HG02981 (cell line): Measurements from ENCODE around the gene DAGLA.

Experiments used
- ATAC-seq: cut with Tn5 transposase; IDR thresholded peaks from one replicate; pipeline ENCODE4 v1.9.1; 2021; ENCODE audit warnings: mild to moderate bottlenecking, moderate library complexity; ENCODE audit not compliant: unreplicated experiment

The DAGLA gene

DNA sequence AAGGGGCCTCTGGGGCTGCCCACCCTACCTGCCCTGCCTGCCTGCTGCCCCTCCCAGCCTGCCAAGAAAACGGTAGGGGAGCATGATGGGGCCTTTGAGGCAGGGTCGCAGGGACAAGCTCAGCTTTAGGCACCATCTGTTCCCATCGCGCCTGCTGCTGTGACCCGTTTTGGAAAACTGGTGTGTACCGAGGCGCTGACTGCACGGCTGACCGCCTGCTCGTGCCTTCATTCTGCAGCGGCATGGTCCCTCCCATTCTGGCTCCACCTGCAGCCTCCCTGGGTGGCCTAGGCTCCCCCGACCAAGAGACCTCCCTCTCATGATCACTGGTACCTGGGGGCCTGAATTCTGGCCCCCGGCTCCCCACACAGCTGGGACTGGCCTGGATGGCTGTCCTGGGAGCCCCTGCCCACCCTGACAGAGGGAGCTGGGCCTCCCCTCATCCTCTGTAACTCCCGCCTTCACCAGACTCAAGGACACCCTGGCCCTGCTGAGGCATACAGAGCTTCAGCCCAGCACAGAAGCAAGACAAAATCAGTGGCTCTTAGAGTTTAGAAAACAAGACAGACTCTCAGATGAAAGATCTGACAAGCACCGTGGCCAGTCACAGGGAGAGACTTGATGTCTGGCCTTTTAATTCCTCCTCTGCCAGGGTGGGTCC is 65.7 kb downstream of the DAGLA start:
- ATAC-seq, result no peak

DNA sequence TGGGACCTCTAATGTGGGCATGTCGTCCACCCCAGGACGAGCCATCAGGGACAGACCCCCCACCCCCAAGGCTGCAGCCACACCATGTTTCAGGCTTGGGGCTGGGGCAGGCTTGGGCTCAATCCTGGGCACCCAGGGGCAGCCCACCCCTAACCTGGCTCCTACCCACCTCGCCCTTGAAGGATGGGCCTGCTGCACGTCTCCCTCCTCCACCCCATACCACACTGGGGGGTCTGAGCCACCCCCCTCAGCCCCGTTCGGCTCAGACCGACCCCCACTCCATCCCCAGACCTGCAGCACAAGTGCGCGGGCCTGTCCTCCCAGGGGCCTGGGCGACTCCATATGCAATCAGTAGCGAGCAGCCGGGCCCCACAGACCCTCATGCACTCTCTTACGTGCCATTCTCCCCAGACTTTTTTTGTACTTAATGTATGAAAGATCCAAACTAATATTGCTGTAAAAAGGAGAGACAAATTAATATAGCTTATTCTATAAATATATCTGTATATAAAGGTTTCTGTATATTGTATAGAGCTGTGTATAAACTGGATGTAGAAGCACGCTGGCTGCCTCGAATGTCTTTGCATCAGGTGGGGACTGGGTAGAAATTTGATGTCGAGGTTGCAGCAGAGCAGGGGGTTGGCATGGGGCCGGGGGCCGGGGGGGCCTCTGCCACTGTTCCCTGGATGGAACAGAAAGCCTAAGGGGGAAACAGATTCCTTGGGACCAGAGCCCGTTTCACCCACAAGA is 66.4 kb downstream of the DAGLA start:
- no peak for ATAC-seq

DNA sequence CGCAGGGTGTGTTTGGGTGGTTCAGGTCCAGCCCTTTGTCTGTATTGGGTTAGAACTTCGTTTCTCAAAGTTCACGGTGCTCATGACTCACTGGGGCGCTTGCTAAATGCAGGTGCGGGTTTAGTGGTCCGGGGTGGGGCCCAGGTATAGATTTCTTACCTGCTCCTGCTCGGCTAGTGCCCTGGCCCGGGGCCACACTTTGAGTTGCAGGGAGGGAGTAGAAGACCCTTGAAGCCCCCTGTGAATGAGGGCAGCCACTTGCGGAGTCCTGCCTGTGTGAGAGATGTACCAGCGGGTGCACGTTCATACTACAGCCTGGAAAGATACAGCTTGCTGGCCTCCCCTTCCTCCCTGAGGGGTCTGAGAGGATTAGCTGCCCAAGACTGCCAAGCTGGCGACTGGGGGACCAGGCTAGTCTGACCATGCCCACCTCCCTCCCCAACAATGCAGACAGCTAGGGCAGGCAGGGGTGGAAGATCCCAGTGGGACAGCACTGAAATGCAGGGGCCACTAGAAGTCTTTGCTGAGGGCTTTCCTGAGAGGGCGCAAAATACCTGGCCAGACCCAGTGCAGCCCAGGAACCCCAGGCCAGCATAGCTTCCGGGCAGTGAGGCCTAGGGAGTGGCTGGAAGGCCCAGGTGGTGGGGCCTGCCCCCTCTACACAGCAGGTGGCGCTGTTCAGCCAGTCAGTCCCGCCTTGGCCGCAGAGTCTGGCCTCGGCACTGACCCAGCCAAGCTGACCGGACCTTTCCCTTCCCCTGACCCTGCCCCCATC is 67.2 kb downstream of the DAGLA start:
- ATAC-seq, result peak; percentile 48

DNA sequence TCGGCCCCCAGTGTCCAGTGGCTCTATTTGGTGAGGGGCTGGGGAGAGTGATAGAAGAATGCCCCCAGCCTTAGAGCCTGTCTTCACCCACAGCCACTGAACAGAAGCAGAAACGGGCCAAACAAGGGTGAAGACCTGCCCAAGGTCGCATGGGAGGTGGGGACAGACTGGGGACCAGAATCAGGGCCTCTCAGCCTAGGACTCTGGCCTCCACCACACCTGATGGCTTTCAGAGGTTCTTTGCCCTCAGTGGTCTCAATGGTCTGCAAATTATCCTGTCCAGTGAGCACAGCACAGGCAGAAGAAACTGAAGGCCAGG is 67.7 kb downstream of the DAGLA start:
- no peak for ATAC-seq

DNA sequence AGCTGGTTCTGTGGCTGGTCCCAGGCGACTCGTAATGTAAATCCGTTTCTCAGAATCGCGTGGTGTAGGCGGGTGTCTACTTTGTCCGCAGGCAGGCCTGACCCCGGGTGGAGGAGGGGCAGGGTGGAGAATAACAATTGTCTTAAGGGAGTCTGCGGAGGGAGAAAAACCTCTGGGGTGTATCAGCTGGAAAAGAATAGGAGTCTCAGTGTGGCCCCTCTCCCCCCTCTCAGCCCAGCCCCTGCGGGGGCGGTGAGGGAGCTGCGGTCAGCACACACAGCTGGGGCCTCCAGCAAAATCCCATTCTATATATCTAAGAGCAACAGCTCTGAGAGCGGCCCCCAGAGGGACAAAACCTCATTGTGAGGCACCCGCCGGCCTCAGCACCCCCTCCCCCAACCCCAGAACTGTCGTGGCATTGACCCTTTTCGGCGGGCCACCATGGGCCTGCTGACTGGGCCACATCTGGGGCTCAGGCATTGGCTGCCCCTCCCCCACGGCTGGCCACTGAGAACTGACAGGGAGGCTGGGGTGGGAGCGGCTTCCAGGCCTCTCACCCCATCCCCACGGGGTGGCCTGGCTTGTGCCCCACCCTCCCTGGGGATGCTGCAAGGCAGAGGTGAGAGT is 69.5 kb downstream of the DAGLA start:
- ATAC-seq, result no peak

DNA sequence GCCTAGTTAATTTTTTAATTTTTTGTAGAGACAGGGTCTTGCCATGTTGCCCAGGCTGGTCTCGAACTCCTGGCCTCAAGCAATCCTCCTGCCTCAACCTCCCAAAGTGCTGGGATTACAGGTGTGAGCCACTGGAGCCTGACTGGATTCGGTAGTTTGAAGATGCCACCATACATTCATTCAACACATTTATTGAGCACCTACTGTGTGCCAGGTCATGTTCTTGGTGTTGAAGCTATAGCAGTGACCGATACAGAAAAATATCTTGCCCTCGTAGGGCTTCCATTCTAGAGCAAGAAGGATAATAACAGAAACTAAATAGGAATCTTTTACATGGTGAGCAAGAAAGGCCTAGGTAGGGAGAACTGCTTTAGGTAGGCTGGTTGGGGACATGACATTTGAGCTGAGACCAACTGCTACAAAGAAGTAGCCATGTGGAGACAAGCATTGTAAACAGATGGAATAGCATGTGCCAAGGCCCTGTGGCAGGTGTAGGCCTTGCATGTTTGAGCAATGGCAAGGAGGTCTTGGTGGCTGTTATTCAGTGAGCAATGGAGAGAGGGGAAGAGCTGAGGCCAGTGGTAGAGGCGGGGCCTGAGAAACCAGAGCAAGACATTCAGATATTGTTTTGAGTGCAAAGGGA is 70.6 kb downstream of the DAGLA start:
- ATAC-seq, result no peak

DNA sequence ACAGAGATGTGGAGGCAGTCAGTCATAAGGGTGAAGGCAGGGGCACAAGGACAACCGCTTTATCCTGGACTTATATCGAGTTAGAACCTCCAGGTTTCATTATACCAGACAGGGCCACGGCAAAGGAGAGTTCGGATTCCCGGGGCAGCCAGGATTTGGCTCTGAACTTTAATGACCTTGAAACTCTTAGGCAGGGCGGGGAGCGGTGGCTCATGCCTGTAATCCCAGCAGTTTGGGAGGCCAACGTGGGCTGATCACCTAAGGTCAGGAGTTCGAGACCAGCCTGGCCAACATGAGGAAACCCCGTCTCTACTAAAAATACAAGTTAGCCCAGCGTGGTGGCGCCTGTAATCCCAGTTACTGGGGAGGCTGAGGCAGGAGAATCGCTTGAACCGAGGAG is 71.2 kb downstream of the DAGLA start:
- ATAC-seq, result no peak

DNA sequence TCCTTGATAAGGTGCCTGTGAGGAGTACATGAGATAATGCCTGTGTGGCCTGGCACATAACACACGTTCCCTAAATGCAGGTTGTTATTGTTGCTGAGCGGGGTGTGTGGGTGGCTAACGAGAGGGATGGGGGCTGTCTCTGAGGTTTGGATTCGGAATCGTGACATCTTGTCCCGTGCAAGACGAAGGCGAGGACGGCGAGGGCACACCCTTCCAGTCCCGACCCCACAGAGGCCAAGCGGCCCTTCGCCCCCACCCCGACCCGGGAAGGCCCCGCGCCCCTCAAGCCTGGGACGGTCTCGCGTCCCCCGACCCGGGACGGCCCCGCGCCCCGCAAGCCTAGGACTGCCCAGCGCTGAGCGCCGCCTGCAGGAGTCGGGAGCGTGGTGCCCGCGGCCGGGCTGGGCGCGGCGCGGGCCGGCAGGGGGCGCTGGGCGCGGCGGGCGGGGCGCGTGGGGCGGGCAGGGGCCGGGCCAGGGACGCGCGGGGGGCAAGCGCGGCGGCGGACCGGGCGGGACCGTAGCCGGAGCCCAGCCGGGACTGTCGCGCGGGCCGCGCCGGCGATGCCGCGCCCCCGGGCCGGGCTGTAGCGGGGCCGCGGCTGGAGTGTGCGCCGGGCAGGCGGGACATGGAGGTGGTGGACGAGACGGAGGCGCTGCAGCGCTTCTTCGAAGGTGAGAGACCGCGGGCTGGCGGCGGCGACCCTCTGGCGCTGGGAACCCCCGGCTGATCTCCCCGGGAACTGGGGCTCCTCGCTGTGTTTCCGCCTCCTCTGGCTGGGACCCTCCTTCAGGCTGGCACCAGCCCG is 72.1 kb downstream of the DAGLA start, which contains the start of gene MYRF:
TSS of gene MYRF (plus strand) at position 520 of the 808 bp plus-strand sequence. CDS start at position 629, 109 bp downstream.
- no peak for ATAC-seq

DNA sequence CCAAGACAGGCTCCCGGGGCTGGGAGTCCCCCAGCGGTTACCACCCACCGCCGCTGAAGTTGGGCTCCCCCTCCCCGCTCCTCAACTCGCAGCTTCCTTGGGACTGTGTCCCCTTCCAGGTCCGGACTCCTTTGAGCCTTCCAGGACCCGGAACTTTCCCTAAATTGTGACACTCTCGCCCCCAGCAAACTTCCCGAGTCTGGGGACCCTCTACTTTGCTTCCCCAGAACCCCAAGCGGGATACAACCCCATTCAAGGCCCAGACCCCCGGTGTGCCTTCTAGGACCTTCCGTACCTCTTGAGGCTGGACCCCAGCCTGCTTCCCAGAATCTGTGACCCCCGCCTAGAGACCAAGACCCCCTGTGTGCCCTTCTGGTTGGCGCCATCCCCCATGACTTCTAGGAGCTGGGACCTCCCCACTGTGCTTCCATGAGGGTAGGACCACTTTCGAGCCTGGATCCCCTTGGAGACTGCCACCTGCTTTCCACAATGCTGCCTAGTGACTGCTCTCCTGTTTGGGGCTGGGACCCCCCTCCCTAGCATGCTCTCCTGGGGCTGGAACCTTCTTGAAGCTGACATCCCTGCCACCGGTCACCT is 72.8 kb downstream of the DAGLA start:
- no peak for ATAC-seq

DNA sequence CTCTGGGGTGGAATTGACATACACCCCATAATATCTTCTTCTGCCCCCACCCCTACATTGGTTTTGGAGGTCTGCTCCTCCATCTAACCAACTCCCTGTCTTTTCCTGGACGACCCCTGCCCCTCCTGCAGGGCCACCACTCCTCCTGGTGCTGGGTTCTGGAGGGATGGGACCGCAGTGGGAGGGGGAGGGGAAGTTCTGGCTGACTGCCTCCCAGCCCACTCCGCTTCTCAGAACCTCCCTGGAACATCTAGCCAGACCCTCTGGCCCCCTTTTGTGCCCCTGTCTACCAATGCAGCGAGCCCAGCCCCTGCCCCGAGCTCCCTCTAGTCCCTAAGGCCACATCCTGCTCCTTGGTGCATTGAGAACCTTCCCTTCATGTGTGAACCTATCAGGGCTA is 73.5 kb downstream of the DAGLA start:
- no peak for ATAC-seq

DNA sequence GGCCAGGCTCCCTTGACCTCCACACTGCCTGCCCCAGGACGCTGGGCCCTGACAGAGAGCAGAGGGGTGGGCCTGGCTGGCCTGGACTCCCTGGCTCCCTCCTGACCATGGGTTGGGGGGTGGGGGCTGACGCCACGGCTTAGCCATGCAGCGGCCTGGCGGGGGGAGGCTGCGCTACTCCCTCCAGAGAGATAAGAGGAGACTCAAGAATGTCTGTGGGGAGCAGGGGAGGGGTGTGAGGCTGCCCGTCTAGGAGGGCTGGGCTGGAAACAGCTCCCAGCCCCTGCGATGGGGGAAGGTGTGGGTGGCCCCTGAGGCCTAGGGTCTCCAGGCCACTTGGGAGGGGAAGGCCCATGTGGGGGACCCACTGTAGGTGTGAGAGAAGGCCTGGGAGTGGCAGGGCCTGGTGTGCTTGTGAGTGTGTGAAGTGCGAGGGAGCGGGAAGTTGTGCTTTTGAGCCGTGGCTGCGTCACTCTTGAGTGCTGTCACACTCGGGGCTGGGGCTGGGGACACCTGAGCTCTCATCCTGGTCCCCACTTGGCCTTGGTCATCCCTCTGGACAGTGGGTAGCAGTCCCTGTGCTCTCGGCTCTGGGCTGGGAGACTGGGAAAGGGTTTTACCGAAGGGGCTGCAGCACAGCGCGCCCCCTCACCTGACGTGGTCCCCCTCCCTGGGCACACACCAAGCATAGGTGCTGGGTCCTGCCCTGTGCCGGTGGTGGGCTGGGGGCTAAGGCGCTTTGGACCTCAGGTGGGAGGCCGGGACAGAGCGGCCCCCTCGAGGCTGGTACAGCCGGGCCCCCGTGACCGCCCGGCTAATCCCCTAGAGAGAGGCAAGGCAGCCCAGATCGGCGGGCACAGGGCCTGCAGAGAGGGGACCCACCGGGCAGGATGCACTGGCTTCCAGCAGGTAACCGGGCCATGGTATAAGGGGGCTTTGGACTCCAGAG is 74.6 kb downstream of the DAGLA start:
- no peak for ATAC-seq

DNA sequence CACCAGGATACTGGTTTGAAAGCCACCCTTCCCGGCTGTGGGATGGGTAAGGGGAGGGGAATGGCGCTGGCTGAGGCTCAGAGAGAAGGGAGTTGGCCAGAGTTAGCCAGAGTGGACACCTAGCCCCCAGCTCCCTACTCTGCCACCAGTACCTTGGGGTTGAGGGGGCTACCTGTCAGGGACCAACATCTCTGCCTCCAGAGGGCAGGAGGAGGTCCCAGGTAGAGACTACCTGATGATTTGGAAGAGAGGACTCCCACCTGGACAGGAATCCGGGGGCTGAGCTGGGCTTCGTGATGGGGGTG is 75.9 kb downstream of the DAGLA start:
- ATAC-seq, result no peak

DNA sequence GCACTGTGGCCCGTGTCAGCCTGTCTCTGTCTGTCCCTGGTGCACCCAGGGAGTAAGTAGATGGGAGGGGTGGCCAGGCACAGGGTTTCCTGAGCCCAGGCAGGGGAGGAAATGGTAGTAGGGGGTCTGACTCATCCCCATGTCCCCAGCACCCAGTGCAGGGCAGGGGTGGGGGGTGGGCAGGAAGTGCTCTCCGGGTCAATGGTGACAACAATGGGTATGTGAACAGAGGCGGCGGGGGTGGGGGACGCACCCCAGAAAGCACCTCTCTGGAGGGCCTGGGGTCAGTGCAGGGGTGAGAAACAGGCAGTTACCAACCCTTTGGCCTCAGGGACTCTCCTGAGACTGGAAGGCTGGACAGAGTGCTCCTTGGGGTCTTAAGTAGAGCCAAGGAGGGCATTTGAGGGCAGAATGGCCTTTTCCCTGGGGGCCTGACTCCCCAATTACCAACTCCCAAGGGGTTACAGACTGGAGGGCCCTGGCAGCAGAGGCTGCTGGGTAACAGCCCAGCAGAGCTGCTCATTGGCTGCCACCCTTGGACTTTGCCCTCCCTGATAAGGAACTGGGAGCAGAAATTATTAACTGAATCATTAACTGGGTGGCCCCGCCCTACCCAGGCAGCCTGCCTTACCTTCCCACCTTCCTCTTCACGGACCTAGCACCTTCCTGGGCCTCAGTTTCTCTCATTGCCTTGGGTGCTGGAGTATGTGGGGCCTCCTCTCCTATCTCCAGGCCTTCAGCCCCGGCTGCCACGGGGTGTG is 76.4 kb downstream of the DAGLA start:
- ATAC-seq, result no peak

DNA sequence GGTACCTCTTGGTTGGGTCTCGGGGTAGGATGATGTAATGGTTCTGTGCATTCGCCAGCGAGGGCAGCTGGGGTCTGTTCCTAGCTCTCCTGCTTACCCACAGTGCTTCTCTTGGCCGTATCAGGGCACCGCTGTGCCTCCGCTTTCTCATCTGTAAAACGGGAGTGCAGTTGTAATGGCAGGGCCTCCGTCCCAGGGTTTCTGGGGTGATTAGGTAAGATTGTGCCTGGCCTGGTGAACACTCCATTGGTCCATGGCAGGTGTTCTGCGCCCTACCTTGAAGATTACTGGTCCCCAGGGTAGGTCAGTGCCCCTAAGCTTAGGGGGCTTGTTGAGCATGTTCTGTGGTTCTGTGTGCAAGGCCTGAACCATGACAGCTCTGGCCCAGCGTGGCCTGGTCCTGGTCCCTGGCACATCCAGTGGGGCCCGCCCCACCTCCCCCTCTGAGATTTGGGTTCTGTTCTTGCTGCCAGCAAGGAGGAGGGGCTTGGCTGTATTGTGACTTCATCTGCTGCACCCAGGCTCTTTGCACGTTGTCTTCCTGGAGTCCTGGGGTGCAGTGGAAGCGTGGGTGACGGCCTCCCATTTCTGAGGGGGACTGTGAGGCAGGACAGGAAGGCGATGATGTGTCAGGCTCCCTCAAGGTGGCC is 77.1 kb downstream of the DAGLA start:
- no peak for ATAC-seq

DNA sequence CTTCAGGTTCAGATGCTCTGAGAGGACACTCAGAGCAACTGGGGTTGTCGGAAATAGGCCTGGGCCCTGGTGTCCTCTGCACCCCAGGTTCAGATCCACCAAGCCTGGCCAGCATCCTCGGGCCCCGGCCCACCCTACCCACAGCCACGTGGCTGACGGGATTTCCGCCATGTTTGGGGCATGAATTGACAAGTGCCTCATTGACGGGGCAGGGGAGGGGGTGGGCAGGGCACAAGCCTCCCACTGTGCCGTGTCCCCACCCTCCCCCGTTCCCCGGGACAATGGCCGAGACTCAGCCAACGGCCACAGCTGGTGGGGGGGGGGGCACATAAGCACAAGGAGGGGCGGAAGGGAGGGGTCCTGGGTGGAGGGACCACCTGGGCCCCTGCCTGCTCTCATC is 80.8 kb downstream of the DAGLA start:
- ATAC-seq, result no peak

DNA sequence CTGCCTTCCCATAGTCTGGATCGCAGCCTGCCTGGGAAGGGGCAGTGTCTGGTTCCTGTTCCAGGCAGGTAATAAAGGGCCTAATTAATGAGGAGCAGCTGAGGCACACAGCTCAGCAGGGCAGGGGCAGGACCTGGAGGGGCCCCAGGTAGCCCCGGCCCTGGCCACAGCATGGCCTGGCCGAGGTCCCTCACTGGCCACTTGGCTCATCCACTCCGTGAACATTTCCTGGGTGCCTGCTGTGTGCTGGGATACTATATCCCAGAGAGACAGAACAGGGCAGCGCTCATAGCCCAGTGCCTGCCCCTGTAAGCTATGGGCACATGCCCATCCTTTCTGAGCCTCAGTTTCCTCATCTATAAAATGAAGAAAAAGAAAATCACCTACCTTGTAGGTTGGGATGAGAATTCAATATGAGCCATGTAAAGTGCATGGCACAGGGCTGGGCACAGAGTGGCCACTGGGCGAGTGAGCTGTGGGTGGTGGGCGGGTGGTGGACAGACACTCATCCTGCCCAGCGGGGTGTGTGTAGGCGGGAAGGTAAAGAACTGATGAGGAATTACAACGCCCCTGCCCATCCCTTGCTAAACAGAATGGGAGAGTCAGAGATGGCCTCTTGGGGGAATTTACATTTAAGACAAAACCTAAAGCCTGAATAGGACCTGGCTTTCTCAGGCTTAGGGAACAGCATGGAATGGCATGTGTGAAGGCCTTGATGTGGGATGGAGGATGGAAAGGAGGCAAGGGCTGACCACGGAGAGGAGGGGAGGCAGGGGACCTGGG is 81.4 kb downstream of the DAGLA start:
- no peak for ATAC-seq

DNA sequence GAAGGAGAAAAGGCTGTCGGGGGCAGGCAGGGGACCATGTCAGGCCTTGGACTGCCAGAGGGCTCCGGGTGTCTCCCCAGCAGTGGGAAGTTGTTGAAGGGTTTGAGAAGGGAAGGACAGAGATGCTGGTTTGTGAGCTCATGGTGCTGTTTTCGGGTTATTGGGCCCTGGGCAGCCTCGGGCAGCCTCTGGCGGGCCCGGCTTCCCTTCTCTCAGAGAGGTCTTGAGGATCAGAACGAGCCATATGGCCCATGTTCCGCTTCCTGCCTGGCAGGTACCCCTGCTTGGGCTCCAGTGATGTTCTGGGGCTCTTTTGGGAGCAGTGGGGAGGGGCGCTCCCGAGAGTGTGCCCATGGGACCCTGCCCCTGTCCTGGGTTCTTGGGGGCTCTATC is 82.0 kb downstream of the DAGLA start:
- no peak for ATAC-seq
